Measurements from ENCODE around the gene MASP2. TPM values are rescaled to one million over a fixed set of nuclear protein-coding genes. Genes with fewer than 3 reads are reported as not detected.

Gene MASP2
- total RNA-seq, 4 donors from 2014 or later: 0.19 TPM; not detected in 3

GRCh38 chr1:11031624-11032262 lies 15.3 kb downstream of the MASP2 start:
- no peak for ATAC-seq (ENCODE audit: low FRiP score)
- DNase-seq (ENCODE audit: low spot score): no peak
- no peak for TF ChIP-seq CTCF (IDR thresholded peaks at IDR 0.05)

- TF ChIP-seq CTCF (IDR thresholded peaks at IDR 0.05): no peak
- DNase-seq (ENCODE audit: low spot score) (no peak), ATAC-seq (ENCODE audit: low FRiP score) (no peak)
These were observed 16.2 kb downstream of the MASP2 start for GRCh38 chr1:11030865-11031264.

GRCh38 chr1:11028018-11028417 lies 19.0 kb downstream of the MASP2 start:
- ATAC-seq (ENCODE audit: low FRiP score): no peak
- no peak for DNase-seq (ENCODE audit: low spot score)
- no peak for TF ChIP-seq CTCF (IDR thresholded peaks at IDR 0.05)

- TF ChIP-seq CTCF (IDR thresholded peaks at IDR 0.05): no peak
- DNase-seq (ENCODE audit: low spot score) (no peak), ATAC-seq (ENCODE audit: low FRiP score) (no peak)
These were observed 19.7 kb downstream of the MASP2 start for GRCh38 chr1:11027316-11027715.

GRCh38 chr1:11026903-11027302 lies 20.1 kb downstream of the MASP2 start:
- no peak for TF ChIP-seq CTCF (IDR thresholded peaks at IDR 0.05)
- no peak for DNase-seq (ENCODE audit: low spot score)
- ATAC-seq (ENCODE audit: low FRiP score): no peak

GRCh38 chr1:11026052-11026451 lies 21.0 kb downstream of the MASP2 start:
- no peak for TF ChIP-seq CTCF (IDR thresholded peaks at IDR 0.05)
- DNase-seq (ENCODE audit: low spot score) (no peak), ATAC-seq (ENCODE audit: low FRiP score) (no peak)

GRCh38 chr1:11025618-11026017 lies 21.4 kb downstream of the MASP2 start:
- DNase-seq (ENCODE audit: low spot score): no peak
- no peak for ATAC-seq (ENCODE audit: low FRiP score)

More at GRCh38 chr1:11025618-11026017, 21.4 kb downstream of the MASP2 start:
- no peak for TF ChIP-seq CTCF (IDR thresholded peaks at IDR 0.05)
